Peyer's patch (tissue), 4 donors: Measurements from ENCODE around the gene ZNF766.

ENCODE experiments used
- CTCF ChIP-seq, 6 experiments: fragments of 450-650 bp in 4 of 6; fragments of 200-600 bp in 2 of 6; sonication (generic) in 1 of 6; IDR thresholded peaks; one replicate each; pipeline ENCODE4 v1.5.1; 2017 to 2019; ENCODE audit warnings: antibody characterized with exemption in 6 of 6, mild to moderate bottlenecking in 3 of 6, moderate library complexity in 1 of 6
- POLR2A ChIP-seq, 2 donors: fragments of 450-650 bp; IDR thresholded peaks; one replicate each; pipeline ENCODE4 v1.5.1; 2017; ENCODE audit warnings: antibody characterized with exemption in 2 of 2, mild to moderate bottlenecking in 2 of 2, moderate library complexity in 2 of 2

DNA sequence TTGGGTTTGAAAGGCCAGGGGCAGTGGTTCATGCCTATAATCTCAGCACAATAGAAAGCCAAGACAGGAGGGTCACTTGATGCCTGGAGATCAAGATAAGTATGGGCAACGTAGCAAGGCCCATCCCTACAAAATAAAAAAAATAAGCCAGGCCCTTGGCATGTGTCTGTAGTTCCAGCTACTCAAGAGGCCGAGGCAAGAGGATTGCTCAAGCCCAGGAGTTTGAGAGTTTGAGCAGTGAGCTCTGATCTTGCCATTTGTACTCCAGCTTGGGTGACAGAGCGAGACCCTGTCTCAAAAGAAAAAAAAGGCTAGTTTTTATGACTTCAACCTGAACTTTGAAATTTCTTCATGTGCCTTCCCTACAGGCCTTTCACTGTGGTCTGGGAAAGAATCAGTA lies 22.4 kb downstream of the ZNF766 start:
- no peak for TF ChIP-seq CTCF (IDR thresholded peaks at IDR 0.05)
- TF ChIP-seq POLR2A (IDR thresholded peaks at IDR 0.05): no peak
